Loucy (cell line): ENCODE measurements around the gene RNU6-9.

Experiments used
- EZH2phosphoT487 ChIP-seq: fragments of 200-600 bp; IDR thresholded peaks from 2 replicates; pipeline ENCODE4 v1.6.1; 2018; ENCODE audit warnings: antibody characterized with exemption, mild to moderate bottlenecking, moderate library complexity, borderline replicate concordance
- TF ChIP-seq, protein P1 (sequence below): fragments of 200-600 bp; sonication (generic); conservative IDR thresholded peaks from 2 replicates; pipeline ENCODE4 v1.5.1; 2014; ENCODE audit warnings: mild to moderate bottlenecking, antibody characterized with exemption, low read length

DNA sequence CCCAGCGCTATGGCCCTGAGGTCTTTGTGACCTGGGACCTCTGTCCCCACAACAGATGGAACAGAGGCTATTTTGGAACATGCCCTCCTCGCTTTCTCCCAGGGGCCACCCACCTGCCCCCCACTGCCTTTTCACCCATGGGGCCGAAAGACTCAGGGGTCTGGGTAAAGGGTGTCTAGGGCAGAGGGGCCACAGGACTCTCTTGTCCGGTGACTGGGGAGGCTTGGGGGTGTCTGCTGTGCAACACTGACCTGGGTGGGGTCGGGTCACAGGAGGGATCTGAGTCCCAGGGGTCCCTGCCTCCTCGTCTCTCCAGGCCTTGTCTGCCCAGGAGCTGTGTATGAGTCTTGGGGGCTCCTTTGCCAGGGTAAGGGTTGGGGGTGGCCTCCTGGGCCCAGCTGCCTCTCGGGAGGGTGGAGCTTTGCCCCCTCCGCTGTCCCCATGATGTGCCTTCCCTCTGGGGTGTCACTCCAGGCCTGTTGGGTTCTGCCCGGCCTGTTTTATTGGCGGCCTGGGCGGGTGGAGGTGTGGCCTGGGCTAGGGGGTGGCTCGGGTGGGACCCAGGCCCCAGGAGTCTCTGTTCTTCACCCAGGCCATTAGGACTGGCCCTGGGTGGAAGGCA lies 34.6 kb downstream of the RNU6-9 start:
- no peak for TF ChIP-seq EZH2phosphoT487
- TF ChIP-seq, protein P1, sequence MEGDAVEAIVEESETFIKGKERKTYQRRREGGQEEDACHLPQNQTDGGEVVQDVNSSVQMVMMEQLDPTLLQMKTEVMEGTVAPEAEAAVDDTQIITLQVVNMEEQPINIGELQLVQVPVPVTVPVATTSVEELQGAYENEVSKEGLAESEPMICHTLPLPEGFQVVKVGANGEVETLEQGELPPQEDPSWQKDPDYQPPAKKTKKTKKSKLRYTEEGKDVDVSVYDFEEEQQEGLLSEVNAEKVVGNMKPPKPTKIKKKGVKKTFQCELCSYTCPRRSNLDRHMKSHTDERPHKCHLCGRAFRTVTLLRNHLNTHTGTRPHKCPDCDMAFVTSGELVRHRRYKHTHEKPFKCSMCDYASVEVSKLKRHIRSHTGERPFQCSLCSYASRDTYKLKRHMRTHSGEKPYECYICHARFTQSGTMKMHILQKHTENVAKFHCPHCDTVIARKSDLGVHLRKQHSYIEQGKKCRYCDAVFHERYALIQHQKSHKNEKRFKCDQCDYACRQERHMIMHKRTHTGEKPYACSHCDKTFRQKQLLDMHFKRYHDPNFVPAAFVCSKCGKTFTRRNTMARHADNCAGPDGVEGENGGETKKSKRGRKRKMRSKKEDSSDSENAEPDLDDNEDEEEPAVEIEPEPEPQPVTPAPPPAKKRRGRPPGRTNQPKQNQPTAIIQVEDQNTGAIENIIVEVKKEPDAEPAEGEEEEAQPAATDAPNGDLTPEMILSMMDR = no peak
